GM18858 (cell line): ENCODE measurements around the gene PA2G4.

ENCODE experiments used
- ATAC-seq: cut with Tn5 transposase; IDR thresholded peaks from one replicate; pipeline ENCODE4 v1.9.1; 2021; ENCODE audit not compliant: unreplicated experiment

PA2G4 gene

GRCh38 chr12:56124133-56124532 lies 19.8 kb downstream of the PA2G4 start:
- no peak for ATAC-seq

GRCh38 chr12:56126732-56127239 lies 22.4 kb downstream of the PA2G4 start:
- no peak for ATAC-seq

GRCh38 chr12:56127485-56127887 lies 23.1 kb downstream of the PA2G4 start:
- ATAC-seq, result no peak

GRCh38 chr12:56127888-56128669 lies 23.7 kb downstream of the PA2G4 start, which contains the start of gene ESYT1:
Gene ESYT1 (plus strand): TSS chr12:56128267. CDS start chr12:56128320, 53 bp downstream.
- ATAC-seq, result peak; percentile 79

GRCh38 chr12:56128670-56129205 lies 24.4 kb downstream of the PA2G4 start:
- no peak for ATAC-seq

GRCh38 chr12:56129206-56129941 lies 25.0 kb downstream of the PA2G4 start:
- ATAC-seq, result no peak

- ATAC-seq, result no peak
Observed at GRCh38 chr12:56129942-56130495, 25.7 kb downstream of the PA2G4 start.

- no peak for ATAC-seq
Observed at GRCh38 chr12:56130876-56131275, 26.5 kb downstream of the PA2G4 start.

- ATAC-seq, result no peak
Observed at GRCh38 chr12:56134897-56135296, 30.5 kb downstream of the PA2G4 start.

- no peak for ATAC-seq
Observed at GRCh38 chr12:56137853-56138571, 33.7 kb downstream of the PA2G4 start.

GRCh38 chr12:56141946-56142784 lies 37.8 kb downstream of the PA2G4 start:
- ATAC-seq, result no peak

GRCh38 chr12:56143217-56143616 lies 38.9 kb downstream of the PA2G4 start:
- ATAC-seq, result no peak

GRCh38 chr12:56143870-56144269 lies 39.5 kb downstream of the PA2G4 start:
- no peak for ATAC-seq

- ATAC-seq, result no peak
Observed at GRCh38 chr12:56145217-56145616, 40.9 kb downstream of the PA2G4 start.

GRCh38 chr12:56146492-56147460 lies 42.4 kb downstream of the PA2G4 start:
- ATAC-seq, result no peak

GRCh38 chr12:56150563-56150962 lies 46.2 kb downstream of the PA2G4 start:
- no peak for ATAC-seq

- ATAC-seq, result peak; percentile 53
Observed at GRCh38 chr12:56151672-56152131, 47.3 kb downstream of the PA2G4 start.

- ATAC-seq, result peak; percentile 68
Observed at GRCh38 chr12:56152132-56152755, 47.9 kb downstream of the PA2G4 start, which contains the start of gene MYL6B. Gene MYL6B (plus strand): TSS chr12:56152587. CDS start chr12:56153919, 1,332 bp downstream.
